Skeletal muscle tissue (tissue), 4 donors: ENCODE results near the gene ADAMTSL1. TPM values are rescaled to one million over a fixed set of nuclear protein-coding genes. Genes with fewer than 3 reads are reported as not detected.

Experiments used
- H3K27ac ChIP-seq: one replicate; pipeline ENCODE4 v1.7.0; 2013; ENCODE audit warnings: mild to moderate bottlenecking, low read depth, low read length, inconsistent platforms
- H3K27me3 ChIP-seq, 3 donors: one replicate each; pipeline ENCODE4 v1.7.0; 2013; ENCODE audit warnings: low read length in 3 of 3; ENCODE audit not compliant: control insufficient read depth in 3 of 3, insufficient read depth in 3 of 3
- H3K36me3 ChIP-seq, 3 donors: one replicate each; pipeline ENCODE4 v1.7.0; 2013; ENCODE audit warnings: low read length in 3 of 3; ENCODE audit not compliant: control insufficient read depth in 3 of 3, insufficient read depth in 3 of 3
- H3K4me1 ChIP-seq, 3 donors: one replicate each; pipeline ENCODE4 v1.7.0; 2013; ENCODE audit warnings: low read length in 3 of 3, mild to moderate bottlenecking in 3 of 3; ENCODE audit not compliant: control insufficient read depth in 3 of 3, insufficient read depth in 3 of 3
- H3K4me3 ChIP-seq, 3 donors: one replicate each; pipeline ENCODE4 v1.7.0; 2013; ENCODE audit warnings: low read length in 3 of 3
- H3K9ac ChIP-seq, 3 donors: one replicate each; pipeline ENCODE4 v1.7.0; 2013; ENCODE audit warnings: low read length in 3 of 3, mild to moderate bottlenecking in 3 of 3, moderate library complexity in 2 of 3, low read depth in 1 of 3
- H3K9me3 ChIP-seq, 3 donors: one replicate each; pipeline ENCODE4 v1.7.0; 2013; ENCODE audit warnings: low read length in 3 of 3; ENCODE audit not compliant: control insufficient read depth in 3 of 3
- total RNA-seq: library from RNA; depleted of rRNA; stranded (reverse); fragments of >200 nt; gene quantifications from one replicate; pipeline ENCODE4 v1.2.3, GENCODE V29; 2014
- donor health status: Osteomylitis.

Gene ADAMTSL1
- total RNA-seq, 1 donor from 2014 or later: 18.3 TPM

GRCh38 chr9:18596920-18597319 is 123.0 kb downstream of the ADAMTSL1 start:
- Histone ChIP-seq H3K9ac (no peak overlapping the region), H3K4me3 (no peak overlapping the region), H3K27ac (no peak overlapping the region), H3K9me3 (peaks cover 0 to 6% (median 0%) of the 10 kb centered on the region in 3 donors), H3K4me1 (no peaks in the 10 kb centered on the region), H3K27me3 (no peaks in the 10 kb centered on the region), H3K36me3 (no peaks in the 10 kb centered on the region)

DNA sequence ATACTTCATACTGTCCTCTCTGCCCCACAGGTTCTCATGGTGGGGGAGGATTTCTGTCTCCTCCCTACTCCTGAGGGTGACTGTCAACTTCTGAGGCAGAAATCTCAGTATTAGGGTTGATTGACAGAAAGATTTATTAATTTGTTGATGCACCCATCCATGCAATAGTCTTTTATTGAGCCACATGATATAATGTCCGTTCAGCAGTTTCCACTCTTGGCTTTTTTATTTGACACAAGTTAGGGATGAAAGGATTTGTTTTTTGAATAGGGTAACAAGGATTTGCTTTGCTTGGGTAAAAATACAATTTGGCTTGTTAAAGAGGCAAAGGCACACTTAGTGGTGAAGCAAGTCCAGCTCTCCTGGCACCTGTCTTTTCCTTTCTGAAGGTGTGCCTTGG is 125.0 kb downstream of the ADAMTSL1 start:
- no peak overlapping the region for H3K27ac ChIP-seq
- H3K9ac ChIP-seq: no peak overlapping the region
- no peaks in the 10 kb centered on the region for H3K4me1 ChIP-seq
- H3K36me3 ChIP-seq: no peaks in the 10 kb centered on the region
- H3K27me3 ChIP-seq: no peaks in the 10 kb centered on the region
- no peak overlapping the region for H3K4me3 ChIP-seq
- peaks cover 0 to 2% (median 0%) of the 10 kb centered on the region in 3 donors for H3K9me3 ChIP-seq

GRCh38 chr9:18601026-18601425 is 127.1 kb downstream of the ADAMTSL1 start:
- H3K9me3 ChIP-seq: no peaks in the 10 kb centered on the region
- no peaks in the 10 kb centered on the region for H3K27me3 ChIP-seq
- H3K36me3 ChIP-seq: no peaks in the 10 kb centered on the region
- no peaks in the 10 kb centered on the region for H3K4me1 ChIP-seq
- no peak overlapping the region for H3K4me3 ChIP-seq
- no peak overlapping the region for H3K27ac ChIP-seq
- H3K9ac ChIP-seq: no peak overlapping the region

GRCh38 chr9:18601956-18602355 is 128.0 kb downstream of the ADAMTSL1 start:
- Histone ChIP-seq H3K36me3 (no peaks in the 10 kb centered on the region), H3K9me3 (no peaks in the 10 kb centered on the region), H3K27me3 (no peaks in the 10 kb centered on the region), H3K27ac (no peak overlapping the region), H3K4me1 (peaks cover 0 to 7% (median 0%) of the 10 kb centered on the region in 3 donors), H3K4me3 (no peak overlapping the region), H3K9ac (no peak overlapping the region)

DNA sequence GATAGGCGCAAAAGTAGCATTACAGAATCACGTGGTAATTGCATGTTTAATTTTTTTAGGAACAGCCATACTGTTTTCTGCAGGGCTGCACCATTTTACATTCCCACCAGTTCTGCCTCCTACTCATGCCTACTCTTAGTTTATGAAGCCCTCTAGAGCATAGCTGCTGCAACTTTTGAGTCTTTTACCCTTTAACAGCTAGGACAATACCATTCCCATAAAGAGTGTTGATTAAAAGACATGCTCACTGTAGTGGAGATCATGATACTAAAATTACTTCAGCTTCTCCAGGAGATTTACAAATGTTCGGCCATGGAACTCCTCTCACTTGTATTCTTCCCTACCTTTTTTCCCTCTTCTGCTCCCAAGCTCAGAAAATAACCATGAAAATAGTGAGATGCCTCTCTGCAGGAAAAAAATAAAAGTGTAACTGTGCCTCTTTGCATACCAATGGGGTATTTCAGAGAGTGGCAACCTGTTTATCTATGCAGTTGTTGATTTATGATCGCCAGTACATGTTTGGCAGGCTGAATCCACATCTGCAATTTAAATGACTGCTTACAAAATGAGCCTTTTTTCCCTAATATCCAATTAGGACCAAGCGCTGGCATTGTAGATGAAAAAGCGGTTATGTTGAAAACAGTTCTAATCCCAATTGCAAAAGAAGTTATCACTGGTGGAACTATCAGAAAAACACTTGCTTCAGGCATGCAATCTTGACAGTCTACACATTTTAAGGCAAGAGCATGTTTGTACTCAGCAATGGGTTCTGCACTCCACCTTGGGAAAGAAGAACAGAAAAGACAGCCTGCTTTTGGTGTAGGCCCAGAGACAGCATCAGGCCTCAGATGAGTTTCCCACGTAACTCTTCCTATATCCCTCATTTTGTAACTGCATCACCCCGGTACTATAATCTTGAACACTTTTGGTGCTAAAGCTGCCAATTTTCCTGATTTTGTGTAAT is 131.1 kb downstream of the ADAMTSL1 start:
- H3K27ac ChIP-seq: no peak overlapping the region
- H3K4me3 ChIP-seq: no peak overlapping the region
- H3K4me1 ChIP-seq: peaks cover 0 to 7% (median 0%) of the 10 kb centered on the region in 3 donors
- no peaks in the 10 kb centered on the region for H3K9me3 ChIP-seq
- H3K9ac ChIP-seq: no peak overlapping the region
- H3K36me3 ChIP-seq: no peaks in the 10 kb centered on the region
- no peaks in the 10 kb centered on the region for H3K27me3 ChIP-seq

GRCh38 chr9:18605766-18606180 is 131.8 kb downstream of the ADAMTSL1 start:
- peaks cover 0 to 7% (median 0%) of the 10 kb centered on the region in 3 donors for H3K4me1 ChIP-seq
- H3K27ac ChIP-seq: no peak overlapping the region
- H3K9me3 ChIP-seq: no peaks in the 10 kb centered on the region
- H3K9ac ChIP-seq: no peak overlapping the region
- no peaks in the 10 kb centered on the region for H3K27me3 ChIP-seq
- no peak overlapping the region for H3K4me3 ChIP-seq
- H3K36me3 ChIP-seq: no peaks in the 10 kb centered on the region

DNA sequence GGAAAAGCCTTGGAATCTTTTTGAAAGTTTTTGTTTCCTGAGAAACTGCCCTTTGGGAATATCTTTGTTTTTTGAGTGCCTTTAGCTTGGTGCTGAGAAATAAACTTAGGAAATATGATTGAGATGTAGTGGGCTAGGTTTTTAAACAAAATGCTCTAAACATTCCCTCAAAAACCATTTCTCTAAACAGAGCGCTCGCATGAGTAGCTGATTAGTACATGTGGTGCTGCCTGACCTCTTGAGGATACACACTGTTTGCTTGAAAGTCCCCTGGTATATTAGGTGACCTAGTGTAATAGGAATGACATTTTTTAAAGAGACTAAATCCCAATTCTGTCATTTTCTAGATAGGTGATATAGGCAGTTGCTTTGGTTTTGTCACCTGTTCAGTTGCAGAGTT is 132.3 kb downstream of the ADAMTSL1 start:
- Histone ChIP-seq H3K4me1 (peaks cover 0 to 7% (median 0%) of the 10 kb centered on the region in 3 donors), H3K27ac (no peak overlapping the region), H3K27me3 (no peaks in the 10 kb centered on the region), H3K9me3 (no peaks in the 10 kb centered on the region), H3K9ac (no peak overlapping the region), H3K4me3 (no peak overlapping the region), H3K36me3 (no peaks in the 10 kb centered on the region)

- Histone ChIP-seq H3K27me3 (no peaks in the 10 kb centered on the region), H3K4me3 (no peak overlapping the region), H3K9ac (no peak overlapping the region), H3K9me3 (no peaks in the 10 kb centered on the region), H3K36me3 (no peaks in the 10 kb centered on the region), H3K27ac (no peak overlapping the region), H3K4me1 (peaks cover 0 to 8% (median 0%) of the 10 kb centered on the region in 3 donors)
Measured at GRCh38 chr9:18606846-18607245, 132.9 kb downstream of the ADAMTSL1 start.

GRCh38 chr9:18608371-18608770 is 134.4 kb downstream of the ADAMTSL1 start:
- H3K4me1 ChIP-seq: peaks cover 0 to 9% (median 0%) of the 10 kb centered on the region in 3 donors
- no peak overlapping the region for H3K9ac ChIP-seq
- no peaks in the 10 kb centered on the region for H3K36me3 ChIP-seq
- H3K27me3 ChIP-seq: no peaks in the 10 kb centered on the region
- no peaks in the 10 kb centered on the region for H3K9me3 ChIP-seq
- H3K4me3 ChIP-seq: no peak overlapping the region
- H3K27ac ChIP-seq: no peak overlapping the region

DNA sequence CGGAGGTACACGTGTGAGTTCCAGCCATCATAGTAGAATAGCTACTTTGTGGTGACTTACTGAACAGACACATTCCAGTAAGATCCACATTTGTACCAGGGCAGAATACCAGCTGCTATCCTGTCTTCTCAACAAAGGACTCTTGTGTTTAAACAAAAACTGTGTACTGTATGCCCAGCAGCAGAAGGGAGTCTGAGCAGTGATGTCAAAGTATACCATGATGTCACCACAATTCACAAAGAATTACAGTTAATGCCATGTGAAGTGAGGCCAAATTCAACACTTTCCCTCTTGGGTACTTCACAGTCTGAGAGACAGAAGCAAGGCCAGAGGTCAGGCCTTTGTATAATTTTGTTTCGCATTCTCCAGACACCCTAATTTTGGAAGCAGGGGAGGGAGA is 137.0 kb downstream of the ADAMTSL1 start:
- Histone ChIP-seq H3K4me3 (no peak overlapping the region), H3K27ac (no peak overlapping the region), H3K9ac (no peak overlapping the region)

More for the DNA sequence above, 137.0 kb downstream of the ADAMTSL1 start:
- Histone ChIP-seq H3K36me3 (no peaks in the 10 kb centered on the region), H3K4me1 (peaks cover 0 to 9% (median 0%) of the 10 kb centered on the region in 3 donors), H3K27me3 (no peaks in the 10 kb centered on the region), H3K9me3 (no peaks in the 10 kb centered on the region)
